Measurements from ENCODE around the gene DBN1.
"Not testable (repeated sequence)": the region's sequence is repeated elsewhere in the genome, so short reads cannot be mapped to it uniquely, and the experiment has no call there.

The DBN1 gene

GRCh38 chr5:177490311-177490991, 17.0 kb upstream of the DBN1 start:
- TF ChIP-seq CTCF (IDR thresholded peaks at IDR 0.05; ENCODE audit: low read depth, low read length) = no peak
- DNase-seq (ENCODE audit: extremely low read depth, low read depth) = no peak

- no peak; the same call in 1 of the 2 replicates for TF ChIP-seq CTCF (IDR thresholded peaks at IDR 0.05; ENCODE audit: low read depth, low read length)
- DNase-seq (ENCODE audit: extremely low read depth, low read depth) = no peak
These were observed 15.8 kb upstream of the DBN1 start for GRCh38 chr5:177489119-177489716.

GRCh38 chr5:177487975-177488374, 14.5 kb upstream of the DBN1 start:
- TF ChIP-seq CTCF (IDR thresholded peaks at IDR 0.05; ENCODE audit: low read depth, low read length) = no peak
- DNase-seq (ENCODE audit: extremely low read depth, low read depth) = no peak

GRCh38 chr5:177487144-177487543, 13.7 kb upstream of the DBN1 start:
- no peak for TF ChIP-seq CTCF (IDR thresholded peaks at IDR 0.05; ENCODE audit: low read depth, low read length)

GRCh38 chr5:177486256-177486655, 12.8 kb upstream of the DBN1 start:
- TF ChIP-seq CTCF (IDR thresholded peaks at IDR 0.05; ENCODE audit: low read depth, low read length) = no peak

More at GRCh38 chr5:177487144-177487543, 13.7 kb upstream of the DBN1 start:
- DNase-seq (ENCODE audit: extremely low read depth, low read depth) = no peak

GRCh38 chr5:177485753-177486152, 12.3 kb upstream of the DBN1 start:
- DNase-seq (ENCODE audit: extremely low read depth, low read depth) = not testable (repeated sequence)

More at GRCh38 chr5:177486256-177486655, 12.8 kb upstream of the DBN1 start:
- DNase-seq (ENCODE audit: extremely low read depth, low read depth) = no peak

- DNase-seq (ENCODE audit: extremely low read depth, low read depth) = no peak
- no peak for TF ChIP-seq CTCF (IDR thresholded peaks at IDR 0.05; ENCODE audit: low read depth, low read length)
These were observed 11.6 kb upstream of the DBN1 start for GRCh38 chr5:177484902-177485549.
